OCI-M1 (cell line): ENCODE results near the gene NPC1.

ENCODE experiments used
- DNase-seq: peaks from one replicate; lab custom pipeline; 2025; lab: John Stamatoyannopoulos, UW

NPC1 gene

GRCh38 chr18:23548275-23548674 lies 38.0 kb downstream of the NPC1 start:
- DNase-seq: no peak

- no peak for DNase-seq
Measured at GRCh38 chr18:23547846-23548245, 38.5 kb downstream of the NPC1 start.

DNA sequence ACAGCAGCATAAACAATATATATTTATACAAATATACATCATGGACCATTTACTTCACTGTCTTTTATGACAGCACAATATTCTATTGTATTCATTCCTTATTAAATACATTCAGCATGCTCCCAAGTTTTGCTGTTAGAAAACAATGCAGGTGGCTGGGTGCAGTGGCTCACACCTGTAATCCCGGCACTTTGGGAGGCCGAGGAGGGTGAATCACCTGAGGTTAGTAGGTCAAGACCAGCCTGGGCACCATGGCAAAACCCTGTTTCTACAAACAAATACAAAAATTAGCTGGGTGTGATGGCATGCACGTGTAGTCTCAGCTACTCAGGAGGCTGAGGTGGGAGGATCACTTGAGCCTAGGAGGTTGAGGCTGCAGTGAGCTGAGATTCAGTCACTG lies 39.0 kb downstream of the NPC1 start:
- DNase-seq: no peak

- no peak for DNase-seq
Measured at GRCh38 chr18:23545247-23545789, 41.0 kb downstream of the NPC1 start.

- no peak for DNase-seq
Measured at GRCh38 chr18:23542461-23542860, 43.8 kb downstream of the NPC1 start.

GRCh38 chr18:23541349-23542093 lies 44.8 kb downstream of the NPC1 start:
- DNase-seq: peak; percentile 72

- peak; percentile 99 for DNase-seq
Measured at GRCh38 chr18:23540867-23541266, 45.4 kb downstream of the NPC1 start.

DNA sequence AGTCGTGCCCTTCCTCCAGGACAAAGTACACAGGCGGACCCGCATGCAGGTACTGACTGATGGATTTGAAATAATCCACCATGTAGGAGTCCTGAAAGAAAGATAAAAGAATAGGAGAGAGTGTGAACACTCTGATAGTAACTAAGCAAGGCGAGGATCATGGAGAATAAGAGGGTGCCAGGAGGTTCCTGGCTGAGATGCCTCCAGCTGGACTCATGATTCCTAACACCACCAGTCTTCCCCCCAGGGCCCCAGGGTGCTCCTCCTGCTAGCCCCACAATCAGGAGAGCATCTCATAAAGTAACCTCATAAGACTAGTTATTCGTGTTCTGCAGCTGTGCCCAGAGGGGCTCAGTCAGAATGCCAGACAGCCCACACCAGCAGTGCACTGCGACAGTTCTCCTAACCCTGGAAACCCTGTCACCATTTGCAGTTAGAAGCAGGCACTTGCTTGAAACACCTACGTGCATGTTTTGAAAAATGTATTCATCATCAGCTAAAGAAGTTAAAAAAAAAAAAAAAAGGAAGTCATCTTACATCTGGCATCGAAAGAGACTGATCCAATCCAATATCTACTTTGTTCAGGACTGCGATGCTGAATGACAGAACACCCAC lies 46.3 kb downstream of the NPC1 start:
- peak; percentile 89 for DNase-seq

GRCh38 chr18:23539296-23539695 lies 47.0 kb downstream of the NPC1 start:
- no peak for DNase-seq

DNA sequence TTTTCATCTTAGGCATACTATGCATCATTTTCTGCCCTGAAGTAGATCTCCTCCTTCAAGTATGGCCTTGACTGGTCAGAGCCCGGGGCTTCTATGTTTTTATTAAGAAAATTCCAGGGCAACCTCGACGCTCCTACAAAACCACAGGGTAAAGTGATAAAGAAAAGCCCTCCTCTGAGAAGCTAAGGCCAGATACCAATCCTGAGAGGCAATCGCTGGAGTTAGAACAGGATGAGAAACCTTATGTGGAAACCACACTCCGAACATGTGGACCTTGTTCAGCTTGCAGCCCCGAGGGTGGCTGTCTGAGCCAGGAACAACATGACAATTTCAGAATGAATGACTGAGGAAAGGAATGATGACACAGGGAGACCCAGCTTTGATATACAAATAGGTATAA lies 47.4 kb downstream of the NPC1 start:
- DNase-seq: no peak

DNA sequence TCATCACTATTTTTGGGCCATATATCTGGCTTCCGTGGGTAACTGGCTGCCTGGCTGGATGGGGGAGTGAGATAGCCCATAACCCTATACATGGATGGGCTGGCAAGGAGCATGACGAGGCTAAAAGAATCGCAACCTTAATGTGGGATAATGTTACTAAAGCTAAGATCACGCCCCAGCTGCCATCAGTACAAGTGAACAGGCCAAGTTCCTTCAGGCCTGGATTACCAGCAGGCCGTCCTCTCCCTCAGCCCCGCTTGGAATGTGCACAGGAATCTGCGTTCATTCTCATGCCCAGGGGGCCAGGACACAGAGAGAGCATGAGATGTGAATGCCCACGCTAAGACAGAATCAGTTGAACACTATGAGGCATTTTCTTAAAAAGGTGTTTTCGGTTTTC lies 48.3 kb downstream of the NPC1 start:
- DNase-seq: no peak

DNA sequence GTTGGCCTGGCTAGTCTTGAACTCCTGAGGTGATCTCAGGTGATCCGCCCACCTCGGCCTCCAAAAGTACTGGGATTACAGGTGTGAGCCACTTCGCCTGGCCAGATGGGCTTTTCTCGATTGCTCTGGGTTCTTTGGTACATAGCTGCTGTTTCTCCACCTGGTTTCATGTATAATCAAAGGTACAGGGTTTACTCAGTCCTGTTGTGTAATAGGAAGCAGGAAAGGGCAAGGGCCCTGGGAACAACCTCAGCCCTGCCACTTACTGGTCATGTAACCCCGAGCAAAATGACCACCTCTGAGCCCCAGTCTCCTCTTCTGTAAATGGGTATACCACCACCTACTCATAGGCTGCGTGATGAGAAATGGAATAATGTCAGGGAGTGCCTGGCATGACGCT lies 49.0 kb downstream of the NPC1 start:
- DNase-seq: no peak

DNA sequence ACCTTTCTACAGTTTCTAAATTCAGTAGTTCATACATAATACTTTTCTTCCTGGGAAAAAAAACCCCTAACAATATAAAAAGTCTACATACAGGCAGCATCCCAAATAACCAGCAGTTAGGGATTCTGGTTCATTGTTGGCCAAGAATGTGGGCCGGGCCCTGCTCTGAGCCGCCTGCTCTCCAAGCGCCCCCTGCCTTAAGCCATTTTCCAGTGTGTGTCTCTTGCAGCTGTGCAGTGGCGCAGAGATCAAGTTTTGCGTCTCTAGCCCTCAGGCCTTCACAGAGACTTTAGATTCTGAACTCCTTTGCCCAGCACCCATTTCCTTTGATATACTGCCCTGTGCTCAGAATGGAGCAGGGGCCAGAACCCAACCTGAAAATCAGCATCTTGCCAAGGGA lies 50.1 kb downstream of the NPC1 start:
- no peak for DNase-seq

GRCh38 chr18:23534276-23534675 lies 52.0 kb downstream of the NPC1 start:
- DNase-seq: no peak

DNA sequence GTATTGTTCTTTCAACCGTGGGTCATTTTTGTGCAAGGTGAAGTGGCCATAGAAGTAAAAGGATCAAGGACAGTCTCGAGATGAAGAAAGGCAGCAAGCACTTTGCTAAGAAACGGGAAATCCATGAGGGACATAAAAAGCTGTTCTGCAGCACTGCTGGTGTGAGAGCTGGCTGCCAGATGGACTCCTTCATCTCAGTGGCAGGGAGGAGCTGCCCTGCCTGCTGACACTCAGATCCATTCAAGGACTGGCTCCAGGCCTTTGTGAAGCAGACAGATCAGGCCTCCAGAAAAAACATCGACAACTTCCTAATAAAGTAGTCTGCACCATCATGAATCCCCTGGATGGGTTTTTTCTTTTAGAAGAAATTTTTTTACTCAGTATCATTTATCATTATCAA lies 53.5 kb downstream of the NPC1 start:
- no peak for DNase-seq

- DNase-seq: no peak
Measured at GRCh38 chr18:23531912-23532311, 54.4 kb downstream of the NPC1 start.

DNA sequence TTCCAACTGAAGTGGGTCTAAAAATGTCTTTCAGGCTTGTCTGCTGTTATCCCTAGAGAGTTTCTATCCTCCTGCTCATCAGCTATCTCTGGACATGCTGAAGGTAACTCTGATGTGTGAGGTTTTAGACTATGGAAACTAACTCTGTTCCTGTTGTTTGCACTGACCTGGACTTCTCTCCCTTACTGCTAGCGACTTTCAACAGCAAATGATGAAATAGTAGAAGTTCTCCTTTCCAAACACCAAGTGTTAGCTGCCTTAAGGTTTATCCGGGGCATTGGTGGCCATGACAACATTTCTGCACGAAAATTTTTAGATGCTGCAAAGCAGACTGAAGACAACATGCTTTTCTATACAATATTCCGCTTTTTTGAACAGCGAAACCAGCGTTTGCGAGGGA lies 56.1 kb downstream of the NPC1 start:
- no peak for DNase-seq

GRCh38 chr18:23529604-23530003 lies 56.7 kb downstream of the NPC1 start:
- peak; percentile 54 for DNase-seq

GRCh38 chr18:23528580-23529472 lies 57.5 kb downstream of the NPC1 start:
- peak; percentile 98 for DNase-seq

- no peak for DNase-seq
Measured at GRCh38 chr18:23526501-23527063, 59.7 kb downstream of the NPC1 start.

DNA sequence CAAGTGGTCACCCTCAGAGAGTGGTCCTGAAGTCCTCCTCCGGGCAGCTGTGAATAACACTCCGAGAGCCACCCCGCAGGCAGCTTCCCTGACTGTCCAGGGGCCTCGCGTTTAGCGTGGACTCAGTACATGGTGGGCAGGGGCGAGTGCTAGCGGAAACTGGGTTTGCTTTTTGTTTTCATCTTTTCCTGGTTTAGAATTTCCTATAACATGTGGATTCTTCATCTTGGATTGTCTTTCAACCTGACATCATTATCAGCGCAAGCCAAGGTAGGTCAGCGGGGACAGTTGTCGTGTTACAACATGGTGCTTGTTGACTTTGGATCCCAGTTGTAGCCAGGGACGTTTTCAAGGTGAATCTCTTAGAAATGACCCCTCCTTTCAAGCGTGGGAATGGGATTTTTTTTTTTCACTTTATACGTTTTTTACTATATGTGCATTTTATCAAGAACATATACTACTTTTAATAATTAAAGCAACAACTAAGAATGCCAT lies 62.0 kb downstream of the NPC1 start:
- no peak for DNase-seq
